GM06990 (cell line): Measurements from ENCODE around the gene CASP8AP2.
"Not testable (repeated sequence)": the region's sequence is repeated elsewhere in the genome, so short reads cannot be mapped to it uniquely, and the experiment has no call there.

Experiments
- DNase-seq: peaks from one replicate; pipeline ENCODE4 v3.0.0-alpha.2; 2011; ENCODE audit not compliant: insufficient read length; ENCODE audit errors: extremely low read depth
- H3K27me3 ChIP-seq: replicated peaks from 2 replicates; pipeline ENCODE4 v1.6.0; 2011; ENCODE audit warnings: low read length; ENCODE audit not compliant: control insufficient read depth, insufficient read depth
- H3K36me3 ChIP-seq: 2 replicates; pipeline ENCODE4 v1.5.1; 2011; ENCODE audit warnings: low read length; ENCODE audit not compliant: control insufficient read depth, insufficient read depth
- H3K4me3 ChIP-seq: replicated peaks from 2 replicates; pipeline ENCODE4 v1.5.1; 2011; ENCODE audit warnings: low read depth, mild to moderate bottlenecking, control low read depth, low read length
- CTCF ChIP-seq: IDR thresholded peaks from 2 replicates; pipeline ENCODE4 v1.5.1; 2011; ENCODE audit warnings: low read length, control low read depth, mild to moderate bottlenecking, inconsistent platforms; ENCODE audit not compliant: insufficient read depth, poor library complexity, severe bottlenecking

Gene CASP8AP2

DNA sequence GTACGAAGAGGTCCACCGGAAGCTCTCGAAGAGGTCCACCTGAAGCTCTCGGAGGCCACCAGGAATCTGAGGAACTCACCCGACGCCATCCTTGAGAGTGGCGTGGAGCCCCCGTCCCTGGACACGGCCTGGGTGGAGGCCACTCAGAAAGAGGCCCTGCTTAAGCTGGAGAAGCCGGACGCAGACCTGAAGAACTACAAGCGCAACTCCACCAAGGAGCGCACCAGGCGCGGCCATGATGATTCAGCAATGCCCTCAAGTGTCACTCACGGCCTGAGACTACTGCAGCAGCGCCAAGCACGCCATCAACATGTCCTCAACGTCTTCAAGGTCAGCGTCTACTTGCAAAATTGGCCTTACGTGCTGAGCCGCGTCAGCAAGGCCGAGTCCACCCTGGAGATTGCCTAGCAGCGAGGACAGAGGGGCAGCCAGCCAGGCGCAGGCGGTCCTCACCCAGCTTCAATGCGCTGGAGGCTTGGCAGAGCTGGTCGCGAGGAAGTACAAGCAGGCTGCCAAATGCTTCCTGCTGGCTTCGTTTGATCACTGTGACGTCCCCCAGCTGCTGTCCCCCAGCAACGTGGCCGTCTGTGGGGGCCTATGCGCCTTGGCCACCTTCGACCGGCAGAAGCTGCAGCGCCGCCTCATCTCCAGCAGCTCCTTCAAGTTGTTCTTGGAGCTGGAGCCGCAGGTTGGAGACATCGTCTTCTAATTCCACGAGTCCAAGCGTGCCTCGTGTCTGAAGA, 56.9 kb downstream of the CASP8AP2 start:
- H3K27me3 ChIP-seq = no peaks in the 10 kb centered on the region
- no peak overlapping the region for H3K4me3 ChIP-seq
- H3K36me3 ChIP-seq = no peaks in the 10 kb centered on the region
- peak; percentile 6 for DNase-seq
- no peak for TF ChIP-seq CTCF

GRCh38 chr6:89887452-89888137, 57.9 kb downstream of the CASP8AP2 start:
- Histone ChIP-seq H3K27me3 (no peaks in the 10 kb centered on the region), H3K4me3 (no peak overlapping the region), H3K36me3 (no peaks in the 10 kb centered on the region)
- peak; percentile 9 for DNase-seq
- TF ChIP-seq CTCF = no peak

DNA sequence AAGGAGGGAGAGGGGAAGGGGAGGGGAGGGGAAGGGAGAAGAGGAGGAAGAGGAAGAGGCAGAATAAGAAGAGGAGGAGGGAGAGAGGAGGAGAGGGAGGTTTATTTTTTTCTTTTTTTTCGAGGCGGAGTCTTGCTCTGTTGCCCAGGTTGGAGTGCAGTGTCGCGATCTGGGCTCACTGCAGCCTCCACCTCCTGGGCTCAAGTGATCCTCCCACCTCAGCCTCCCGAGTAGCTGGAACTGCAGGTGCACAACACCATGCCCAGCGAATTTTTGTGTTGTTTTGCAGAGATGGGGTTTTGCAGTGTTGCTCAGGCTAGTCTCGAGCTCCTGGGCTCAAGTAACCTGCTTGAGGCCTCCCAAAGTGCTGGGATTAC, 58.4 kb downstream of the CASP8AP2 start:
- no peak overlapping the region for H3K4me3 ChIP-seq
- no peak for TF ChIP-seq CTCF
- no peaks in the 10 kb centered on the region for H3K36me3 ChIP-seq
- no peak for DNase-seq
- H3K27me3 ChIP-seq = no peaks in the 10 kb centered on the region

DNA sequence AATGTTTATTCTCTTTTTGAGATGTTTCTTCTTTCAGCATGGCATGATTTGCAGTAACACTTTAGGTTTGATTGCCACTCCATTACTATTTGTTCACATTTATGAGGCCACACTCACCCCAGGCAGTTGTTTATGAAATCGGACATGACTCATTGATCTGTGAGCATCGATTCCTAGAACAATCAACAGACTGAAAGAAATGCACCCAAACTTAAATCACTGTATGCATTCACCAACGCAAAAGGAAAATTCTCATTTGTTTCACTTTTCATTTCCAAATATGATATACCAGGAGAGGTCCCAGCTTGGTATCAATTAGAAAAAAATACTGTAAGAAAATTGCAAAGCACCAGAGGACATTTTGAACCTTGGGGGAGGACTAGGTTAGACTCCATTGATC, 59.2 kb downstream of the CASP8AP2 start:
- no peak for DNase-seq
- TF ChIP-seq CTCF = no peak
- H3K4me3 ChIP-seq = no peak overlapping the region
- H3K27me3 ChIP-seq = no peaks in the 10 kb centered on the region
- H3K36me3 ChIP-seq = no peaks in the 10 kb centered on the region

DNA sequence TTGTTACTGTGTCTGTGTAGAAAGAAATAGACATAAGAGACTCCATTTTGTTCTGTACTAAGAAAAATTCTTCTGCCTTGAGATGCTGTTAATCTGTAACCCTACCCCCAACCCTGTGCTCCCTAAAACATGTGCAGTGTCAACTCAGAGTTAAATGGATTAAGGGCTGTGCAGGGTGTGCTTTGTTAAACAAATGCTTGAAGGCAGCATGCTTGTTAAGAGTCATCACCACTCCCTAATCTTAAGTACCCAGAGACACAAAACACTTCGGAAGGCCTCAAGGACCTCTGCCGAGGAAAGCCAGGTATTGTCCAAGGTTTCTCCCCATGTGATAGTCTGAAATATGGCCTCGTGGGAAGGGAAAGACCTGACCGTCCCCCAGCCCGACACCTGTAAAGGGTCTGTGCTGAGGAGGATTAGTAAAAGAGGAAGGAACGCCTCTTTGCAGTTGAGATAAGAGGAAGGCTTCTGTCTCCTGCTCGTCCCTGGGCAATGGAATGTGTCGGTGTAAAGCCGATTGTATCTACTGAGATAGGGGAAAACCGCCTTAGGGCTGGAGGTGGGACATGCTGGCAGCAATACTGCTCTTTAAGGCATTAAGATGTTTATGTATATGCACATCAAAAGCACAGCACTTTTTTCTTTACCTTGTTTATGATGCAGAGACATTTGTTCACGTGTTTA, 61.3 kb downstream of the CASP8AP2 start:
- H3K27me3 ChIP-seq, DNase-seq, H3K4me3 ChIP-seq, H3K36me3 ChIP-seq: not testable (repeated sequence)

GRCh38 chr6:89892577-89892976, 62.9 kb downstream of the CASP8AP2 start:
- not testable (repeated sequence) for H3K4me3 ChIP-seq, H3K36me3 ChIP-seq, H3K27me3 ChIP-seq, DNase-seq
- peak; percentile 18 for TF ChIP-seq CTCF
